ENCODE measurements around the gene INPP5K.
"Not testable (repeated sequence)": the region's sequence is repeated elsewhere in the genome, so short reads cannot be mapped to it uniquely, and the experiment has no call there.

The INPP5K gene

GRCh38 chr17:1546292-1546922 lies 30.0 kb upstream of the INPP5K start:
- no peak for DNase-seq (ENCODE audit: low spot score)

- no peak for DNase-seq (ENCODE audit: low spot score)
Measured at GRCh38 chr17:1545618-1546017, 29.2 kb upstream of the INPP5K start.

GRCh38 chr17:1542316-1542715 lies 25.9 kb upstream of the INPP5K start:
- DNase-seq (ENCODE audit: low spot score) = no peak

DNA sequence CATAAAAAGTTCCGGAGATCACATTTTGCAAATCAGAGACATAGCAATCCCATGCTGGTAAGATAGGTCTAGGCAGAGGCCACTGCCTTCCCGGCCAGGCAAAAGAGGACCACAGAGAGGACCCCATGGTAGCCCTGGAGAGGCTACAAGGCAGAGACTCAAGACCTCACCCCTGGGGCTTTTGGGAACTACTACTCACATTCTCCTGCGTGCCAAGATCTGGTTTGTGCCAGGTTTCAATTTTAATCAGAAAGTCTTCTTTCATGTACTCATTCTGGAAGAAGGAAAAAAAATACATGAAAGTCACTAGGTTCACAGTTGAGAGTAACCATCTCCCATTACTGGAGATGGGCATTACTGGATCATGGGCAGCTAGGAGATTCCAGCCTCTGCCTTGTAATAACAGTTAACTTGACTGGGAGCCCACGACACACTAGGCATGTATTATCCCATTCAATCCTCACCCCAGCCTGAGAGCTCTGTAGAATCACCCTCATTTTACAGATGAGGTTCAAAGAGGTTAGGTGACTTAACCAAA lies 25.0 kb upstream of the INPP5K start:
- no peak for DNase-seq (ENCODE audit: low spot score)

DNA sequence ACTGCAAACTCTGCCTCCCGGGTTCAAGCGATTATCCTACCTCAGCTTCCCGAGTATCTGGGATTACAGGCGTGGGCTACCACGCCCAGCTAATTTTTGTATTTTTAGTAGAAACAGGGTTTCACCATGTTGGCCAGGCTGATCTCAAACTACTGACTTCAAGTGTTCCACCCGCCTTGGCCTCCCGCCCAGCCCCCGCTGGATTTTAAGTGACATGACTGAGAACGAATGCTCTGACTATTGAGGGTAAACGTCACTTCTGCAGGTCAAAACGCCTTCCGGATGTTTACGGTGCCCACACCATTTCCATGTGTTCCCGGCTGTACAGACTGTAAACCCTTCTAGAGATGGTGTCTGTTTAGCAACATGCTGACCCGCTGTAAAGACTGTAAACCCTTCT lies 23.4 kb upstream of the INPP5K start:
- no peak for DNase-seq (ENCODE audit: low spot score)

- DNase-seq (ENCODE audit: low spot score) = no peak
Measured at GRCh38 chr17:1535737-1536136, 19.3 kb upstream of the INPP5K start.

DNA sequence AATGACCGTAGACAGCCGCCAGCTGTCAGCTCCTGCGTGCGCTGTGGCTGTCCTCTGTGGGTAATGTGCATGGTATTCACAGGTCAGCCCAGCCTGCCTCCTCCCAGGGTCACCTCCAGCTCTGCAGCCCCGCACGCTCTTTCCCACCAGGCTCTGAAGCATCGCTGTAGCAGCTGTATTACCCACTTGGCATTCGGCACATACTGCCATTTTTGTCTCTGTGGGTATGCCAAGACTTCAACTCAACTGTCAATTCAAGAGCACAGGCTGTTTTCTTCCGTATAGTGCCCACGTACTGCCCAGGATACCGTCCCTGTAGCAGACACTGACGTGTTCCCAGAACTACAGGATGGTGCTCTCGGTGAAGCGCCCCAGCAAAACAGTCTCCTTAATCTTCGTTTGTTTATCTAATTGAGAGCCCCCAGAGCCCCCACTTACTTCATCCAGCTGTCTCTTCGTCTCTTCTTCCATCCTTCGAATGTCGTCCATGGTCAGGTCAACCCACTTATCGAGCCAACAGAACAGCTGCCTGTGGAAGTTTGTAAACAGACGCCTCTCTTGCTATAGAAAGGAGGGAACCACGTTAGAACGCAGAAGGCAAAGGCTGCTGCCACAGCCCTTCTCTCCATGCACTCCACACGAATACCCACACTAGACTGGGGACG lies 17.4 kb upstream of the INPP5K start:
- DNase-seq (ENCODE audit: low spot score) = no peak

DNA sequence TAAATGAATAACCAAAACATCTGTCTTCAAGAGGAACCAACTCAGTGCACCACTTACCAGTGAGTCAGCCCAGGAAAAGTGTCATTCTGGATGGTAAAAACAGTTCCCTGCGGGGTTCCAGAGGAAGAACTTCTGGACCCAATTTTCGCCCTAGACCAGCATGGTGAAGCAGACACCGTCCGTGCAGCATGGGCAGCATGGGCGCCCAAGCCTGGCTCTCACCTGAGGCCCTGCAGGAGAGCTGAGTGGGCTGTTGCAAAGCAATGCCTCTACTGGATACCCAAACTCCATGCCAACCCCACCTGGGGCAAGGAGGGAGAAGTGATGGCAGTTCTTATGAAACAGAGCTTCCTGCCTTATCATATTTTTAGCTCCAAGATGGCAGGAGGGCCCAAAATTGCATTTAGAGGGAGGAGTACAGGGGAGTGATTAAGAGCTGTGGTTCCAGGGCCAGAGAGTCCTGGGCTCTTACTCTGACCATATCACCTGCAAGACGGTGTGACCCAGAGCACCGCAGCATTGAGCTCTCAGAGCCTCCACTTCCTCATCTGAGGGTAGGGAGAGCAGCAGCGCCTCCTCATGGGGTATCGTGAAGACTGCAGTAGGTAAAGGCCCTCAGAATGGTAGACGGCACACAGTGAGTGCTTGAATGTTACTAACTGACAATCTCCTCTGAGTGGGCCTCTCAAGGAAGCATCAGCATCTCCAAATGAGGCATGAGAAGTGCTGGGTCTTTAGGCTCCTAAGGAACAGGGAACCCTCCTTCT lies 16.6 kb upstream of the INPP5K start:
- no peak for DNase-seq (ENCODE audit: low spot score)

DNA sequence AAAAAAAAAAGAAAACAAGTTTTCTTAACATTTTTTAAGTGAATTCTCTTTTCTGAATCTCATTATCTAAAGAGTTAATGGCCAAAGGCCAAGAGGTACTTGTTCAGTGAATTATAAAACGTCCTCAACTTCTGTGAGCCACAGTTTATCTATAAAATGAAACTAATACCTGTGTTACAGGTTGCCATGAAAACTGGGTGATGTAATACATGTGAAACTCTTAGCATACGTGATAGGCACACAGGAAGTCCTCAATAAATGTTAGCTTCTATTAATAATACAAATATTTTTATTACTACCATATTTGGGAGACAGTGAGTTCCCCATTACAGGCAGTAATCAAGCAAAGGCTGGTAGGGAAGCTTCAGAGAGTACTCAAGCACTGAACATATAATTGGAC lies 13.5 kb upstream of the INPP5K start:
- peak; percentile 19 for DNase-seq (ENCODE audit: low spot score)

GRCh38 chr17:1526876-1527275 lies 10.5 kb upstream of the INPP5K start:
- not testable (repeated sequence) for DNase-seq (ENCODE audit: low spot score)

GRCh38 chr17:1522626-1523025 lies 6.2 kb upstream of the INPP5K start:
- DNase-seq (ENCODE audit: low spot score) = no peak

DNA sequence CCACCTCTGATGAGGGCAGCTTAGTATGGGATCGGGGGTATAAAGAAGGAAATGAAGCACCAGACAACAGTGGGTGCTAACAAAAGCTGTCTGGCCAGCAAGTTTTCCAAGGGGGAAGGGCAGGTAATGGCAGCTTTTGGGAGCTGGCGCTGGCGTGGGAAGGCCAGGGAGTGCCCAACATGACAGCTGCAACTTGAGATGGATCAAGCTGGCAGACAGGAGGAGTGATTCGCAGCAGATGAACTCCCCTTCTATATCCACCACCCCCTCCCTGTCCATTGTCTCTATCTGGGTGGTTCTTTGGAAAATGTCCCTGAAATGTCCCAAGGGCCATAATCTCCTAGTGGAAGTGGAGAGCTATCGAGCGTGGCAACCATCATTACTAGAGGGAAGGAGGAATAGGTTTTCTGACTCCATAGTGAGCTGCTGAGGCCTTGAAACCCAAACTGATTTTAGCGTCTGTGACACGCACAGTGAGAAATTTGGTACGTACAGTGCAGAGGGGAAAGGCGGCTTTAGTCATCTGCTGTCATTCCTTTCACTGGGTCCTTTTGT lies 4.8 kb upstream of the INPP5K start:
- DNase-seq (ENCODE audit: low spot score) = no peak

GRCh38 chr17:1519678-1520077 lies 3.3 kb upstream of the INPP5K start:
- DNase-seq (ENCODE audit: low spot score) = no peak

- no peak for DNase-seq (ENCODE audit: low spot score)
Measured at GRCh38 chr17:1518410-1518809, 2.0 kb upstream of the INPP5K start.

DNA sequence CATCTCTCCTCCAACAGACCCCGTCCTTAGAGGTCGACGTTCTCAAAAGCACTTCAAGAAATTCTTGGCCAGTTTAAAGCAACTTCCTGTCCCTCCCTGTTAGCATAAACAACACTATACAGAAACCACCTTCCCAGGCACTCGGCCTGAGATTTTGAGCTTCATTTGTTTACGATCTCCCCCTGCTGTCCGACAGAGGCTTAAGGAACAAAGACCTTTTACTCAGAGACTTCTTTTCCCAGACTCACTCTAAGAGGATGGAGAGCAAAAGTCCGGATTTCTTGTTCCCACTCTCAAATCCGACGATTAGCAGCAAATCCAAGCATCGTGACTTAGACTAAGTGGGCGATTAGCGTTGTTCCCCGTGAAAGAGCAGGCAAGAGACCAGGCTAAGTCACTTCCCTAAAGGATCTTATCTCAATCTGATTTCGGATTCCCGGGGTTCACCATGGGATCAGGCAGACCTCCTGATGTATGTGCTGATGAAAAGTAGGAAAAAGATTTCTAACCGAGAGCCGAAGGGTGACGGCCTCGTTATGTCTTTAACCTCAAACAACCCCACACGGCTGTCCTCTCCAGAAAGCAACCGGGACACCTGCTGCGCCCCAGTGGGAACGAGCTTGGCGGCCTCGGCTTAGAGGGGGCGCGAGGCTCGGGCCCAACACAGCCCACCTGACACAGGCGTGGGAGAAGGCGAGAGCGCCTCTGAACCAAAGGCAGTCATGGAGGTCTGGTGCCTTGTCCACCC lies 598 bp downstream of the INPP5K start:
- peak; percentile 79 for DNase-seq (ENCODE audit: low spot score)

DNA sequence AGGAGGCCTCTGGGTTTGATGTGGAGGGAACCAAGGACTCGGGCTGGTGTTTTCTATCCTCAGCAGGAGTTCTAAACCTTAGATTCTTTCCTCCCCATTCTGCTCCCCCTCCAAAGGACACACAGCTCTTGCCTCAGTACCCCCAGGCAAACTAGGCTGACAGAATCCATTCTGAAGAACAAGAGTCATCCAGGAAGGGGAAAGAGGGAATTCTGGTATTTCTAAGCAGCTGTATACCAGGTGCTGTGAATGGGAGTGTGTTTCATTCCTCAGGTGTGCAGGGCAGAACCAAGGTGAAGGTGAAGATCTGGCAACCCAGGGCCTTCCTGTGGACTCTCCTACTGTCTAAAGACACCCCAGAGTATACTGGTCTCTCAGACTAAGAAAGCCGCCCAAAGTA lies 4.1 kb downstream of the INPP5K start:
- no peak for DNase-seq (ENCODE audit: low spot score)

DNA sequence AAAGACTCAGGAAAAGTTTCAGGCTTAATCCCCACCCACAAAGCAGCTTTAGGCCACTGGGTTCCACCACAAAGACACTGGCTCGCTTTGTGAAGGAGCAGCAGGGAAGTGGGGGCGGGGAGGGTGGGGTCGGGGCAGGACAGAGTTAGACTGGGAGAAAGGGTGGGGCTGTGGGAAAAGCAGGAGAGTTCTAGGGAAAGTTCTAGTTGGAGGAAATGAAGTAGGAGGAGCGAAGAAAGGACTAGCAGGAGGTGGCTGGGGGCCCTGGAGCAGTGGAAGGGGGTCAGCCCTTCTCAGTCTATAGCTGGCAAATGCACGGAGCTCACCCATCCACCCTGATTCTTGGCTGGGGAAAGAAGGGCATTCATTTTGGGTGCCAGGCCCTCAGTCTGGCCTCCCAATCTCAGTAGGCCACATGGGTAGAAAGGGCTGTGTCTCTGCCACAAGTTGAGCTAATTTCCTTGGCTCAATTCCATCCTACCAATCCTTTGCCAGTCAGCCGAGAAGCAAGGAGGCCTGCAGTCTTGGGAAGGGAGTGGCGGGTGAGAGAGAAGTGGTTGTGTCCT lies 4.6 kb downstream of the INPP5K start:
- no peak for DNase-seq (ENCODE audit: low spot score)

DNA sequence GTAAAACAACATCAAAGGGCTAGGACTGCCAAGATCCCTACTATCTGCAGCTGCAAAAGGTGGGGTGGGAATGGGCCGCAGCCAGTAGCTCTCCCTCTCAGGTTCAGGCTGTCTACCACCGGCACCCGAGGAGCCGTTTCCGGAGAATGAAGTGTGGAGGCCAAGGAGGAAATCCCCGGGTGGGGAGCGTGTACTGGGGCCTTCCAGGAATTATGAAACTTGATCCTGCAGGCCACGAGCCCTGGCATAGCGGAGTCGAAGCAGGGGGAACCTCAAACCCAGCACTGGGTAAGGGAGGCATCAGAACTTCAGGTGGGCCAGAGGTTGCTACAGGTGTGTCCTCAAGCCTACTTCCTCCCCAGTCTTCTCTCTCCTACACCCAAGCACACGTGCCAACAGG lies 5.1 kb downstream of the INPP5K start:
- no peak for DNase-seq (ENCODE audit: low spot score)

DNA sequence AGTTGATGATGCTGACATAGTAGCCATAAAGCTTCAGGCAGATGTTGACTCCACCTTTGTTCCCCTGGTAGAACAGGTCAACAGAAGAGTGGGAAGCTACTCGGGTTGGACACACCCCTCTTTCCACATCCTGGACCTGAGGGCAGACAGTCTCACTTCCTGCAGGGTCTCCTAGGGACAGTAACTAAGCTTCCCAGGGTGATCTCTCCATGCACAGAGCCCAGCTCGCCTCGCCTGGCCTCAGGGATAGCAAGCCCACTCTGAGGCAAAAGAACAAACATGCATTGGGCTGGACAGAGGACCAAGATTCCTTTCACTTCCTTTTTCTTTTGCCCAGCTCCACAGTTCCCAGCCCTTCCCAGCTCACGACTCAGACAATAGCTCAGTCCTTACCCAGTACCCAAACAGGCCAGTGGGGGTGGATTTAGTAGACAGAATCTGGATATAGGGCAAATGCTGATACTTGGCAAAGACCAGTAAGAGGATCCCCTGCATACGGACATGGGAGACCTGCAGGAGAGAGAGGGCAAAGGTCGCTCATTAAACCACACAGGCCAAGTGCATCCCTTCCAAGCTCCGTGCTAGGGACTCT lies 7.0 kb downstream of the INPP5K start:
- no peak for DNase-seq (ENCODE audit: low spot score)

DNA sequence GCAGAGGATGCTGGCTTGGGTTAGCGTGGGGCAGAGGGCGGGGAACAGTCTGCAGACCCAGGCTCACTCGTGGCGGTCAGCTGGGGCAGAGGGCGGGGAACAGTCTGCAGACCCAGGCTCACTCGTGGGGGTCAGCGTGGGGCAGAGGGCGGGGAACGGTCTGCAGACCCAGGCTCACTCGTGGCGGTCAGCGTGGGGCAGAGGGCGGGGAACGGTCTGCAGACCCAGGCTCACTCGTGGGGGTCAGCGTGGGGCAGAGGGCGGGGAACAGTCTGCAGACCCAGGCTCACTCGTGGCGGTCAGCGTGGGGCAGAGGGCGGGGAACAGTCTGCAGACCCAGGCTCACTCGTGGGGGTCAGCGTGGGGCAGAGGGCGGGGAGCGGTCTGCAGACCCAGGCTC lies 7.7 kb downstream of the INPP5K start:
- not testable (repeated sequence) for DNase-seq (ENCODE audit: low spot score)

DNA sequence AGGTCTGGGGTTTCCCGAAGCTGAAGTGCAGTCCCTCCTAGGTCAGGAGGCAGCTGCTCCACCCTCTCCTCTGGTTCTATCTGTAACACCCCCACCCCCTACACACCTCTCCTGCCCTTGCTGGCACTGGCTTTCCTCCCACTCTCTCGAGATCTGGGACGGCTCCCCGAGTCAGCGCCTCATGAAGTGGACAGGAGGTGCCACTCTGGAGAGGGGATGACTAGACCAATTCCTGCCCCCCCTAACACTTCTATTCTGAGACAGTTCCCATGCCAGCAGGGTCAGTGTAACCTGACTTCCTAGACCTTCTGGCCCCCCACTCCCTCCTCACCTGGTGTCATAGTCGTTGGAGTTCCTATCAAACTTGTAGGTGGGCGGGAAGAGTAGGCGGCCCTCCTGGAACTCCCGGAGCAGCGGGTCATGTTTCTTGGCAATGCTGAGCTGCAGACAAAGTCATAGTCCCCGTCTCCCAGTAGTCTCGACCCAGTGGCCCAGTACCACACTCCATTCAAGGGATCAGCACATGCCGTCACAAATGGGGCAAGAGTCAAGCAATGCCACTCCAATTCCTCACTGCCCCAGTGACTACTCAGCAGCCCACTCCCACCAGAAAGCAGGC lies 9.7 kb downstream of the INPP5K start:
- no peak for DNase-seq (ENCODE audit: low spot score)

All from LoVo (cell line).